A172 (cell line): ENCODE results near the gene ANKS1A. TPM values are rescaled to one million over a fixed set of nuclear protein-coding genes. Genes with fewer than 3 reads are reported as not detected.
"Not testable (repeated sequence)": the region's sequence is repeated elsewhere in the genome, so short reads cannot be mapped to it uniquely, and the experiment has no call there.

Experiments
- DNase-seq: peaks from one replicate; pipeline ENCODE4 v3.0.0-alpha.2; 2015; ENCODE audit warnings: low spot score
- total RNA-seq: library from RNA; depleted of rRNA; stranded (reverse); fragments of >200 nt; shearing (Covaris generic); gene quantifications from 2 replicates; pipeline ENCODE4 v1.2.3, GENCODE V29; 2014

ANKS1A gene
- total RNA-seq, 1 experiment from 2014 or later, result 5.0 TPM

- not testable (repeated sequence) for DNase-seq
Observed at GRCh38 chr6:34884073-34884472, 5.0 kb upstream of the ANKS1A start.

- no peak for DNase-seq
Observed at GRCh38 chr6:34884996-34885395, 4.1 kb upstream of the ANKS1A start.

GRCh38 chr6:34885837-34886236, 3.2 kb upstream of the ANKS1A start:
- not testable (repeated sequence) for DNase-seq

- DNase-seq, result peak; percentile 89
Observed at GRCh38 chr6:34887753-34888513, 1.1 kb upstream of the ANKS1A start, which contains the start of gene TAF11. TSS of gene TAF11 (minus strand) at chr6:34888042. CDS start at chr6:34887957, 85 bp downstream.

GRCh38 chr6:34888514-34888856, 570 bp upstream of the ANKS1A start:
- DNase-seq, result no peak

GRCh38 chr6:34890533-34890925, 1.5 kb downstream of the ANKS1A start:
- DNase-seq, result no peak

GRCh38 chr6:34891296-34891695, 2.2 kb downstream of the ANKS1A start:
- no peak for DNase-seq

- DNase-seq, result no peak
Observed at GRCh38 chr6:34894693-34895092, 5.6 kb downstream of the ANKS1A start.

GRCh38 chr6:34897130-34897529, 8.1 kb downstream of the ANKS1A start:
- DNase-seq, result no peak

- no peak for DNase-seq
Observed at GRCh38 chr6:34897716-34898115, 8.7 kb downstream of the ANKS1A start.

- not testable (repeated sequence) for DNase-seq
Observed at GRCh38 chr6:34899748-34900147, 10.7 kb downstream of the ANKS1A start.

- DNase-seq, result no peak
Observed at GRCh38 chr6:34900321-34901031, 11.4 kb downstream of the ANKS1A start.

GRCh38 chr6:34901930-34902329, 12.9 kb downstream of the ANKS1A start:
- DNase-seq, result no peak

- no peak for DNase-seq
Observed at GRCh38 chr6:34904990-34905613, 16.0 kb downstream of the ANKS1A start.

- no peak for DNase-seq
Observed at GRCh38 chr6:34906826-34907225, 17.8 kb downstream of the ANKS1A start.

GRCh38 chr6:34908194-34908593, 19.1 kb downstream of the ANKS1A start:
- no peak for DNase-seq

GRCh38 chr6:34909320-34909883, 20.3 kb downstream of the ANKS1A start:
- DNase-seq, result no peak

GRCh38 chr6:34911822-34912221, 22.8 kb downstream of the ANKS1A start:
- DNase-seq, result no peak

GRCh38 chr6:34912715-34913464, 23.8 kb downstream of the ANKS1A start:
- DNase-seq, result peak; percentile 71

GRCh38 chr6:34914358-34914757, 25.3 kb downstream of the ANKS1A start:
- DNase-seq, result no peak

- DNase-seq, result no peak
Observed at GRCh38 chr6:34916348-34916967, 27.4 kb downstream of the ANKS1A start.
